Measurements from ENCODE around the gene BRD1.
"Not testable (repeated sequence)": the region's sequence is repeated elsewhere in the genome, so short reads cannot be mapped to it uniquely, and the experiment has no call there.

Gene BRD1

DNA sequence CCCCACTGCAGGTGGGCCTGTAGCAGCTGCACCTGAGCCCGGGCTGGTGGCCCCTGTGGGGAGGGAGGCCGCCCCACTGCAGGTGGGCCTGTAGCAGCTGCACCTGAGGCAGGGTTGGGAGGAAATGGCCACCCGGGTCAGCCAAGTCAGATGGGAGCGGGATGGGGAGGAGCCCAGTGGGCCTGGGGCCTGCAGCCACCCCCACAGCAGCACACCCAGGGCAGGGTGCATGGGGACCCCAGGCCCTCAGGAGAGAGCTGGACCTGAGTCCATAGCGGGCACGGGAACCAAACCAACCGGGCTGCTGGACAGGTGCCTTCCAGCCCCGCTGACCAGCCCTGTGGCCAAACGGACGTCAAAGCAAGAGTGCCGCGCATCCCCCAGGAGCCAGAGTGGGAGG lies 61.7 kb downstream of the BRD1 start:
- H3K36me3 ChIP-seq (ENCODE audit: control insufficient read depth, insufficient read depth, low read length), result no peaks in the 10 kb centered on the region
- H3K18ac ChIP-seq (ENCODE audit: low read length), result no peak overlapping the region
- no peak overlapping the region for H3K4ac ChIP-seq (ENCODE audit: low read depth, low read length)
- no peaks in the 10 kb centered on the region for H3K4me1 ChIP-seq (ENCODE audit: control insufficient read depth, low read depth, low read length)
- H3K79me1 ChIP-seq (ENCODE audit: low read length), result no peaks in the 10 kb centered on the region
- WGBS (ENCODE audit: extremely low coverage, insufficient coverage, low lambda C conversion rate), result no CpG with 5 or more reads among the region's 12 CpGs
- H3K4me3 ChIP-seq (ENCODE audit: low read length), result no peak overlapping the region
- no peak overlapping the region for H3K9ac ChIP-seq (ENCODE audit: low read length)
- no peak overlapping the region for H2BK15ac ChIP-seq (replicated peaks; ENCODE audit: low read depth)
- H2AK5ac ChIP-seq (ENCODE audit: low read length), result no peak overlapping the region
- H2BK120ac ChIP-seq (ENCODE audit: low read depth, low read length), result no peak overlapping the region
- no peak overlapping the region for H4K5ac ChIP-seq (ENCODE audit: low read length)
- no peaks in the 10 kb centered on the region for H3K27me3 ChIP-seq (ENCODE audit: insufficient read depth, low read length, poor library complexity)
- H3K27ac ChIP-seq (ENCODE audit: low read depth, low read length), result no peak overlapping the region
- no peak for DNase-seq
- H3K4me2 ChIP-seq (ENCODE audit: low read length), result no peak overlapping the region
- H3K56ac ChIP-seq (ENCODE audit: low read length), result no peak overlapping the region
- no peak overlapping the region for H4K8ac ChIP-seq (ENCODE audit: low read depth, low read length)
- H3K79me2 ChIP-seq (ENCODE audit: control insufficient read depth, insufficient read depth, low read length), result no peaks in the 10 kb centered on the region
- H2BK5ac ChIP-seq (ENCODE audit: low read length), result no peak overlapping the region
- no peak overlapping the region for H3K23ac ChIP-seq (ENCODE audit: low read length)

DNA sequence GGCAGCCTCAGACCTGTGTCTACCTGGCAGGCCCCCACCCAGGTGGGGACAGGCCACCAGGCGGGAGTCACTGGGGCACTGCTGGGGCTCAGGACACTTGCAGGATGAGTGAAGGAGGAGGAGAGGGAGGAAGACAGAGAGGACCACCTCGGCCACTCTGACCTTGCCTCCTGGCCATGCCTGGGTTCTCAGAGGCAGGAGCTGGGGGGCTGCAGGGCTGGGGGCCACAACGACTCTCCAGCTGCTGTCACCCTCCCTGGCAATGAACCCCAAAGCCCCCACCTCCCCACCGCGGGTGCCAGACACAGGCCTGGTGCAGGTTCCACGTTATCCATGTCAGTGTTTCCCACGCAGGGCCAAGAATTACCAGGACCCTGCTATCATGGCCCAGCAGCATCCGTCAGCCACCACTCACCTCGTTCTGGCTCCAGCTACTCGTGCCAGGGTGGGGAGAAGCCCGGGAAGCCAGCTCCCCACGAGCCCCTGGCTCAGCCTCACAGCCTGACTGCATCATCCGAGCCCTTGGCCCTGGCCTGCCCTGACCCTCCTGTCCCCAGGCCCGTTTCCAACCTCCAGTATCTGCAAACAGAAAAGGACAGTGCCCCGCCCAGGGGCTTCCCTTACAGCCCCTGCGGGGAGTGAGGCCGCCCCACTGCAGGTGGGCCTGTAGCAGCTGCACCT lies 62.4 kb downstream of the BRD1 start:
- Histone ChIP-seq H3K18ac (ENCODE audit: low read length) (no peak overlapping the region), H4K5ac (ENCODE audit: low read length) (no peak overlapping the region), H3K79me1 (ENCODE audit: low read length) (no peaks in the 10 kb centered on the region), H2BK5ac (ENCODE audit: low read length) (no peak overlapping the region), H2BK15ac (replicated peaks; ENCODE audit: low read depth) (no peak overlapping the region), H3K79me2 (ENCODE audit: control insufficient read depth, insufficient read depth, low read length) (no peaks in the 10 kb centered on the region), H3K4me2 (ENCODE audit: low read length) (no peak overlapping the region), H3K9ac (ENCODE audit: low read length) (no peak overlapping the region), H3K23ac (ENCODE audit: low read length) (no peak overlapping the region), H3K36me3 (ENCODE audit: control insufficient read depth, insufficient read depth, low read length) (no peaks in the 10 kb centered on the region), H4K8ac (ENCODE audit: low read depth, low read length) (no peak overlapping the region), H2BK120ac (ENCODE audit: low read depth, low read length) (no peak overlapping the region), H3K4me3 (ENCODE audit: low read length) (no peak overlapping the region), H3K27me3 (ENCODE audit: insufficient read depth, low read length, poor library complexity) (no peaks in the 10 kb centered on the region), H3K4ac (ENCODE audit: low read depth, low read length) (no peak overlapping the region), H3K56ac (ENCODE audit: low read length) (no peak overlapping the region), H3K4me1 (ENCODE audit: control insufficient read depth, low read depth, low read length) (no peaks in the 10 kb centered on the region), H2AK5ac (ENCODE audit: low read length) (no peak overlapping the region), H3K27ac (ENCODE audit: low read depth, low read length) (no peak overlapping the region)
- DNase-seq, result no peak
- WGBS (ENCODE audit: extremely low coverage, insufficient coverage, low lambda C conversion rate), result no CpG with 5 or more reads among the region's 17 CpGs

DNA sequence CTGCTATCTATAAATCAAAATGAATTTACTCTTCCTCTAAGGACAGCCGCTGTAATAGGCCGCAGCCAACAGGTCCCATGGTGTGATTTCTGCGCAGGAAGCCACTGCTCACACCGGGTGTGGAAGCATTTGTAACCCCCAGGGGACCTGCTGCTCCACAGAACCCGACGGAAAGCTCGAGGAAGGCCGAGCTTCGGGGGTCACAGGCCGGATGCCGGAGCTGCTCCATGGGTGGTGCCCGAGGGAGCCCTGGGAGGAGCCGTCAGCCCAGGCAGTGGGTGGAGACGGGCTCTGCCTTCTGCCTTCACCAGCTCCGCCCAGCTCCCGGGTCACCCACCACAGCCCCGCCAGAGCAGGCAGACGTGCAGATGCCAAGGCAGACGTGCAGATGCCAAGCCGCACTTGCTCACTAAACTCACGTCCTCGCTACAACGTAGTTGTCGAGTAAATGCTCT lies 63.5 kb downstream of the BRD1 start:
- no peak overlapping the region for H2BK5ac ChIP-seq (ENCODE audit: low read length)
- H3K23ac ChIP-seq (ENCODE audit: low read length), result no peak overlapping the region
- no peak overlapping the region for H3K4me2 ChIP-seq (ENCODE audit: low read length)
- H3K4me3 ChIP-seq (ENCODE audit: low read length), result no peak overlapping the region
- H3K27me3 ChIP-seq (ENCODE audit: insufficient read depth, low read length, poor library complexity), result no peaks in the 10 kb centered on the region
- H3K79me1 ChIP-seq (ENCODE audit: low read length), result no peaks in the 10 kb centered on the region
- no peaks in the 10 kb centered on the region for H3K79me2 ChIP-seq (ENCODE audit: control insufficient read depth, insufficient read depth, low read length)
- no peak for DNase-seq
- no peak overlapping the region for H4K5ac ChIP-seq (ENCODE audit: low read length)
- no peak overlapping the region for H2BK120ac ChIP-seq (ENCODE audit: low read depth, low read length)
- H3K36me3 ChIP-seq (ENCODE audit: control insufficient read depth, insufficient read depth, low read length), result no peaks in the 10 kb centered on the region
- no CpG with 5 or more reads among the region's 24 CpGs for WGBS (ENCODE audit: extremely low coverage, insufficient coverage, low lambda C conversion rate)
- H4K8ac ChIP-seq (ENCODE audit: low read depth, low read length), result no peak overlapping the region
- no peak overlapping the region for H3K18ac ChIP-seq (ENCODE audit: low read length)
- H3K4me1 ChIP-seq (ENCODE audit: control insufficient read depth, low read depth, low read length), result no peaks in the 10 kb centered on the region
- H3K56ac ChIP-seq (ENCODE audit: low read length), result no peak overlapping the region
- H3K27ac ChIP-seq (ENCODE audit: low read depth, low read length), result no peak overlapping the region
- H2BK15ac ChIP-seq (replicated peaks; ENCODE audit: low read depth), result no peak overlapping the region
- no peak overlapping the region for H2AK5ac ChIP-seq (ENCODE audit: low read length)
- no peak overlapping the region for H3K4ac ChIP-seq (ENCODE audit: low read depth, low read length)
- H3K9ac ChIP-seq (ENCODE audit: low read length), result no peak overlapping the region

DNA sequence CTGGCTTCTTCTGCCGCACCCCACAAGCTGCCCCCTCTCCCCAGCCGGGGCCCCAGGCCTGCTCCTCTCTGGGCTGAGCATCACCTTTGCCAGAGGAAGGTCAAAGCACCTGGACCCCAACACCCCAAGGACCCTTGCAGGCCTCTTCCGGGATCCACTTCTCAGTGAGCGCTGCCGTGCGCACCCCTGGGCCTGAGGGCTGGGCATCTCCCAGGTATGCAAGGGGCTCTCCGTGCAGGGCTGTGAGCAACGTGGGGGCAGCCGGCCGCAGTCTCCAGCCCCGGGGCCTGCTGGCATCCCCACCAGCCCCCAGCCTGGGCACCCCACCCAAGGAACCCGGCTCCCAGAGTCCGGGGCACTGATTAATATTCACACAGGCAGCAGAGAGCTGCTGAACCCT lies 64.0 kb downstream of the BRD1 start:
- no peak overlapping the region for H2BK15ac ChIP-seq (replicated peaks; ENCODE audit: low read depth)
- no peaks in the 10 kb centered on the region for H3K79me2 ChIP-seq (ENCODE audit: control insufficient read depth, insufficient read depth, low read length)
- no peaks in the 10 kb centered on the region for H3K36me3 ChIP-seq (ENCODE audit: control insufficient read depth, insufficient read depth, low read length)
- H3K4me2 ChIP-seq (ENCODE audit: low read length), result no peak overlapping the region
- WGBS (ENCODE audit: extremely low coverage, insufficient coverage, low lambda C conversion rate), result no CpG with 5 or more reads among the region's 13 CpGs
- H3K23ac ChIP-seq (ENCODE audit: low read length), result no peak overlapping the region
- H4K8ac ChIP-seq (ENCODE audit: low read depth, low read length), result no peak overlapping the region
- H2BK5ac ChIP-seq (ENCODE audit: low read length), result no peak overlapping the region
- H2BK120ac ChIP-seq (ENCODE audit: low read depth, low read length), result no peak overlapping the region
- H3K9ac ChIP-seq (ENCODE audit: low read length), result no peak overlapping the region
- H3K27me3 ChIP-seq (ENCODE audit: insufficient read depth, low read length, poor library complexity), result no peaks in the 10 kb centered on the region
- no peak for DNase-seq
- H3K4me3 ChIP-seq (ENCODE audit: low read length), result no peak overlapping the region
- H4K5ac ChIP-seq (ENCODE audit: low read length), result no peak overlapping the region
- H3K4me1 ChIP-seq (ENCODE audit: control insufficient read depth, low read depth, low read length), result no peaks in the 10 kb centered on the region
- no peak overlapping the region for H2AK5ac ChIP-seq (ENCODE audit: low read length)
- no peak overlapping the region for H3K56ac ChIP-seq (ENCODE audit: low read length)
- no peak overlapping the region for H3K27ac ChIP-seq (ENCODE audit: low read depth, low read length)
- no peak overlapping the region for H3K4ac ChIP-seq (ENCODE audit: low read depth, low read length)
- no peak overlapping the region for H3K18ac ChIP-seq (ENCODE audit: low read length)
- H3K79me1 ChIP-seq (ENCODE audit: low read length), result no peaks in the 10 kb centered on the region

DNA sequence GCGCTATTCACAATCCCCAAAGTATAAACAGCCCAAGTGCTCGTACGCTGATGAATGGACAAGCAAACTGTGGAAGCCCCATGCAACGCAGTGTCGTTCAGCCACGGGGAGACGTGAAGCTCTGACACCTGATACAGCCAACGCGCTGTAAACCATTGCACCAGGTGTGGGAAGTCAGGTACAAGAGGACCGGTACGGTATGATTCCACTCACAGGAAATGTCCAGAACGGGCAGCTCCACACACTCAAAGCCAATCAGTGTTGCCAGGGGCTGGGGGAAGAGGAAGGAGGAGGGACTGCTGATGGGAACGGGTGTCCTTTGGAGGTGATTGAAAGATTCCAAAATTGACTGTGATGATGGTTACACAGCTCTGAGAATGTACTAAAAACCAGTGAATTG lies 64.5 kb downstream of the BRD1 start:
- Histone ChIP-seq H4K8ac (ENCODE audit: low read depth, low read length) (no peak overlapping the region), H3K4me2 (ENCODE audit: low read length) (no peak overlapping the region), H3K18ac (ENCODE audit: low read length) (no peak overlapping the region), H2AK5ac (ENCODE audit: low read length) (no peak overlapping the region), H3K79me2 (ENCODE audit: control insufficient read depth, insufficient read depth, low read length) (no peaks in the 10 kb centered on the region), H3K4me1 (ENCODE audit: control insufficient read depth, low read depth, low read length) (no peaks in the 10 kb centered on the region), H4K5ac (ENCODE audit: low read length) (no peak overlapping the region), H3K27ac (ENCODE audit: low read depth, low read length) (no peak overlapping the region), H3K36me3 (ENCODE audit: control insufficient read depth, insufficient read depth, low read length) (no peaks in the 10 kb centered on the region), H2BK120ac (ENCODE audit: low read depth, low read length) (no peak overlapping the region), H3K4ac (ENCODE audit: low read depth, low read length) (no peak overlapping the region), H3K79me1 (ENCODE audit: low read length) (no peaks in the 10 kb centered on the region), H2BK5ac (ENCODE audit: low read length) (no peak overlapping the region), H3K27me3 (ENCODE audit: insufficient read depth, low read length, poor library complexity) (no peaks in the 10 kb centered on the region), H2BK15ac (replicated peaks; ENCODE audit: low read depth) (no peak overlapping the region), H3K9ac (ENCODE audit: low read length) (no peak overlapping the region), H3K56ac (ENCODE audit: low read length) (no peak overlapping the region), H3K23ac (ENCODE audit: low read length) (no peak overlapping the region), H3K4me3 (ENCODE audit: low read length) (no peak overlapping the region)
- DNase-seq, result no peak
- WGBS (ENCODE audit: extremely low coverage, insufficient coverage, low lambda C conversion rate), result no CpG with 5 or more reads among the region's 13 CpGs

DNA sequence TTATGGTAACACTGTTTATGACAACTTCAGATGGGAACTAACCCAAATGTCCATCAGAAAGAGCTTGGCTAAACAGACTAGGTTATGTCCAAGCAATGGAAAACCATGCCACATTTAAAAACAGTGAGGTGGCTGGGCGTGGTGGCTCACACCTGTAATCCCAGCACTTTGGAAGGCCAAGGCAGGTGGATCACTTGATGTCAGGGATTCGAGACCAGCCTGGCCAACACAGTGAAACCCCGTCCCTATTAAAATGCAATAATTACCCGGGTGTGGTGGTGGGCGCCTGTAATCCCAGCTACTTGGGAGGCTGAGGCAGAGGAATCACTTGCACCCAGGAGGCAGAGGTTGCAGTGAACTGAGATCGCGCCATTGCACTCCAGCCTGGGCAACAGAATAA lies 65.1 kb downstream of the BRD1 start:
- H3K23ac ChIP-seq (ENCODE audit: low read length); H3K4me3 ChIP-seq (ENCODE audit: low read length); H3K4me2 ChIP-seq (ENCODE audit: low read length); H3K4me1 ChIP-seq (ENCODE audit: control insufficient read depth, low read depth, low read length); DNase-seq; H2BK120ac ChIP-seq (ENCODE audit: low read depth, low read length); H3K4ac ChIP-seq (ENCODE audit: low read depth, low read length); H3K79me1 ChIP-seq (ENCODE audit: low read length); H3K36me3 ChIP-seq (ENCODE audit: control insufficient read depth, insufficient read depth, low read length); H4K5ac ChIP-seq (ENCODE audit: low read length); H3K27ac ChIP-seq (ENCODE audit: low read depth, low read length); H3K9ac ChIP-seq (ENCODE audit: low read length); H3K79me2 ChIP-seq (ENCODE audit: control insufficient read depth, insufficient read depth, low read length); H3K27me3 ChIP-seq (ENCODE audit: insufficient read depth, low read length, poor library complexity); H4K8ac ChIP-seq (ENCODE audit: low read depth, low read length); H3K56ac ChIP-seq (ENCODE audit: low read length); H2BK15ac ChIP-seq (replicated peaks; ENCODE audit: low read depth); H2BK5ac ChIP-seq (ENCODE audit: low read length); H3K18ac ChIP-seq (ENCODE audit: low read length); H2AK5ac ChIP-seq (ENCODE audit: low read length): not testable (repeated sequence)
- no CpG with 5 or more reads among the region's 7 CpGs for WGBS (ENCODE audit: extremely low coverage, insufficient coverage, low lambda C conversion rate)

All from mesendoderm (in vitro differentiated cells).